Measurements from ENCODE around the gene DOLK.

Gene DOLK

DNA sequence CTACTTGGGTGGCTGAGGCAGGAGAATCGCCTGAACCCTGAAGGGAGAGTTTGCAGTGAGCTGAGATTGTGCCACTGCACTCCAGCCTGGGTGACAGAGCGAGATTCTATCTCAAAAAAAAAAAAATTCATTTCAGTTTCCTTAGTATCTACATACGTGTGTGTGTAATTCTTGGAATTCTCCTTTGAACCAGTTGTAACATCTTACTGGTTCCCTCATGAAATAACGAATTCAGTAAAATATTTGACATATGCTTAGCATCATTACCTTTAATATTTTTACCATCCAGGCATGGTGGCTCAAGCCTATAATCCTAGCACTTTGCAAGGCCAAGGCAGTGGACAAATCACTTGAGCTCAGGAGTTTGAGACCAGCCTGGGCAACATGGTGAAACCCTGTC lies 17.8 kb downstream of the DOLK start:
- DNase-seq, result no peak

GRCh38 chr9:128928624-128929023 lies 18.8 kb downstream of the DOLK start:
- DNase-seq, result no peak

GRCh38 chr9:128927731-128928411 lies 19.5 kb downstream of the DOLK start:
- peak; percentile 35 for DNase-seq

DNA sequence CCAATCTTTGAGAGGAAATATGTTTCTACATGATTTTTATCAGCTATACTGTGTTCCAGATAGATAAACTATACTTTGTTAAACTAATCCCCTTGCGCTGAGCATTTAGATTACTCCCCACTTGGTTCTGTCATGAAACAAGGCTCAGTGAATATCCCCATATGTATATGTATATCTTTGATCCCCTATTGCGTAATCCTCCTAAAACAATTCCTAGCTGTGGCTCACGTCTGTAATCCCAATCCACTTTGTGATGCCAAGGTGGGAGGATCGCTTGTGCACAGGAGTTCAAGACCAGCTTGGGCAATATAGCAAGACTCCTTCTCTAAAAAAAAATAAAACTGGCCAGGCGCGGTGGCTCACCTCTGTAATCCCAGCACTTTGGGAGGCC lies 23.9 kb downstream of the DOLK start:
- no peak for DNase-seq

- DNase-seq, result peak; percentile 59
These were observed 25.3 kb downstream of the DOLK start for GRCh38 chr9:128921881-128922763.

GRCh38 chr9:128920381-128921058 lies 26.9 kb downstream of the DOLK start, which contains the start of gene PHYHD1:
Gene PHYHD1 (plus strand): TSS chr9:128920982. CDS start chr9:128922324, 1,342 bp downstream.
- DNase-seq, result peak; percentile 90

GRCh38 chr9:128919402-128920089 lies 27.9 kb downstream of the DOLK start:
- DNase-seq, result no peak

- no peak for DNase-seq
These were observed 28.5 kb downstream of the DOLK start for GRCh38 chr9:128918921-128919320.

DNA sequence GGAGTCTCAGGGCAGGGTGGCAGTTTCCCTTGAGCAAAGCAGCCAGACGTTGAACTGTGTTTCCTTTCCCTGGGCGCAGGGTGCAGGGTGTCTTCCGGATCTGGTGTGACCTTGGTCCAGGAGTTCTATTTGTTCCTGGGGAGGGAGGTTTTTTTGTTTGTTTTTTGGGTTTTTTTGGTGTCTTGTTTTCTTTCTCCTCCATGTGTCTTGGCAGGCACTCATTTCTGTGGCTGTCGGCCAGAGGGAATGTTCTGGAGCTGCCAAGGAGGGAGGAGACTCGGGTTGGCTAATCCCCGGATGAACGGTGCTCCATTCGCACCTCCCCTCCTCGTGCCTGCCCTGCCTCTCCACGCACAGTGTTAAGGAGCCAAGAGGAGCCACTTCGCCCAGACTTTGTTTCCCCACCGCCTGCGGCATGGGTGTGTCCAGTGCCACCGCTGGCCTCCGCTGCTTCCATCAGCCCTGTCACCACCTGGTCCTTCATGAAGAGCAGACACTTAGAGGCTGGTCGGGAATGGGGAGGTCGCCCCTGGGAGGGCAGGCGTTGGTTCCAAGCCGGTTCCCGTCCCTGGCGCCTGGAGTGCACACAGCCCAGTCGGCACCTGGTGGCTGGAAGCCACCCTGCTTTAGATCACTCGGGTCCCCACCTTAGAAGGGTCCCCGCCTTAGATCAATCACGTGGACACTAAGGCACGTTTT lies 30.1 kb downstream of the DOLK start:
- peak; percentile 39 for DNase-seq

DNA sequence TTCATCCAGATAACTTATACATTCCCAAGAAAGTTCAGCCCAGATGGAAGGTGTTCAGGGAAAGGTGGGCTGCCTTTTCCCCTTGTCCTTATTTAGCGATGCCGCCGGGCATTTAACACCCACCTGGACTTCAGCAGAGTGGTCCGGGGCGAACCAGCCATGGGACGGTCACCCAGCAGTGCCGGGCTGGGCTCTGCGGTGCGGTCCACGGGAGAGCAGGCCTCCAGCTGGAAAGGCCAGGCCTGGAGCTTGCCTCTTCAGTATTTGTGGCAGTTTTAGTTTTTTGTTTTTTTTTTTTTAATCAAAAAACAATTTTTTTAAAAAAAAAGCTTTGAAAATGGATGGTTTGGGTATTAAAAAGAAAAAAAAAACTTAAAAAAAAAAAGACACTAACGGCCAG lies 30.7 kb downstream of the DOLK start:
- no peak for DNase-seq

- DNase-seq, result no peak
These were observed 31.2 kb downstream of the DOLK start for GRCh38 chr9:128916204-128916603.

- DNase-seq, result no peak
These were observed 33.2 kb downstream of the DOLK start for GRCh38 chr9:128913995-128914772.

DNA sequence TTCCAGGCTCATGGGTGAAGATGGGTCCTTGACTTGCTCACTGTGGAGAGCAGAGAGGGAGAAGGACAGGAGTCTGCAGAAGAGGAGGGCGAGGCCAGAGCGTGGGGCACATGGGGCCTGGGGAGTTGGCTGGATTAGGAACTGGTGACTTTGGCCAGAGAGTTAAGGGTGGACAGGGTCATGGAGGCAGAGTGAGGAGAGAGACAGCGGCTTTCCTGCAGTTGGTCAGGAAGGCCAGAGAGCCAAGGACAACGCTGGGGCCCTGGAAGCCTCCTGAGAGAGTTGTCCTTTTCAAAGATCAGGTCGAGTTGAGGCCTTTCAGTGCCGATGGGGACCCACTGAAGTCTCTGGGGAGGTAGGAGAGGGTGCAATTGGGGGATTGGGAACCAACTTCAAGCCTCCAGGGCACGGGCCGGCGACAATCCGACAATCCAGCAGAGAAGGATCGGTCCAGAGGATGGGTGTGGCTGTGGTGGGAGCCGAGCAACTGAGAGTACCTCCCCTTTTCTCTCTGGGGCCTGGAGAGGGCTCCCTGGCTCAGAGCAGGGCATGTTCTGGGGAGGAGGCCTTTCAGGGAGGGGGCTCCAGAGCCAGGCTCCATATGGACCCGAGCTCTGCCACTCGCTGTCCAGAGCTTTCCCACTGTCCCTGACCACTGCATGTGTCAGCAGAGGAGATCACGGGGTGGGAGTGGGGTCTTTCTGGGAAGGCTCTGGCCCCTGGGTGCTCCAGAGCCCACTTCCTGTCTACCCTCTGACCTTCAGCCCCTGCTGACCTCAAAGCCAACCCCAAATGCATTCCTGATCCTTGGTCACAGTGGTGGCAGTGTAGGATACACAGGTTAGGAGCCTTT lies 34.1 kb downstream of the DOLK start:
- DNase-seq, result no peak

- DNase-seq, result peak; percentile 88
These were observed 35.0 kb downstream of the DOLK start for GRCh38 chr9:128912270-128912853.

DNA sequence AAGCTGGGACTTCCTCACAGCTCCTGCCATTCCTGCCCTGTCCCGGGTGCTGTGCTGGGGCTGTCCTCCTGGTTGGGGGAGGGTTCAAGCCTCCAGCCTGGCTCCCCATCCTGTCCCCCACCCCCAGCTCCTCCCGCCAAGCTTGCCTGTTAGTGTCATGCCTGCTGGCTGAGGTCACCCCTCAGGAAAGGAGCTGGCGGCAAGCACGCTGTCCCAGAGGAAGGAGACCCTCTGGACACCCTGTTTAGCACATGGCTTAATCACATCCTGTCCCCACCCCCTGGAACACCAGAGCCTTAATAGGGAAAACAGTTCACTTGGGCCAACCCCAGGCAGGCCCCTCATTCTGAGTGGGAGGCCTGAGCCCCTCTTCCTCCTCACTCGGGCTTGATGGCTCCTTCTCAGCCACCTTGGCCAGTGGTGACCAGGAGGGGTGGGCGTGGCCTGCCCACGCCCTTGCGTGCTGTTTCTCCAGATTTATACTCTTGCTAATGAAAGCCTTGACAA lies 35.8 kb downstream of the DOLK start:
- DNase-seq, result peak; percentile 71

DNA sequence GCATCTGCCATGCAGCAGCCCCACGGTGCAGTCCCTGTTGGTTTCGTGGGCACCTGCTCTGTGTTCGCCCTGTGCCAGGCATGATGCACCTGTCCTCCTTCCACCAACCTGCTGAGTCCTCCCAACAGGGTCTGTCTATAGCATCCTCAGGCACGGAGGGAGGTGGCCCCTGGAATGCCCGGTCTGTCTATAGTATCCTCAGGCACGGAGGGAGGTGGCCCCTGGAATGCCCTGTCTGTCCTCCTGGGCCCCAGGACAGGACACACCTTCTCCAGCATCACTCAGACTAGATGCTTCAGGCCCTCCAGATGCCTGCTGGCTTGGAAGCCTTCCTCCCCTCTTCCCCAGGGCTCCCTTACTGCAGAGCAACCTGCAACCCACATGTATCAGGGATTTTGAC lies 36.5 kb downstream of the DOLK start:
- no peak for DNase-seq

GRCh38 chr9:128909859-128910258 lies 37.5 kb downstream of the DOLK start:
- no peak for DNase-seq

- DNase-seq, result no peak
These were observed 39.0 kb downstream of the DOLK start for GRCh38 chr9:128908372-128908771.

GRCh38 chr9:128906741-128907140 lies 40.7 kb downstream of the DOLK start:
- DNase-seq, result no peak

DNA sequence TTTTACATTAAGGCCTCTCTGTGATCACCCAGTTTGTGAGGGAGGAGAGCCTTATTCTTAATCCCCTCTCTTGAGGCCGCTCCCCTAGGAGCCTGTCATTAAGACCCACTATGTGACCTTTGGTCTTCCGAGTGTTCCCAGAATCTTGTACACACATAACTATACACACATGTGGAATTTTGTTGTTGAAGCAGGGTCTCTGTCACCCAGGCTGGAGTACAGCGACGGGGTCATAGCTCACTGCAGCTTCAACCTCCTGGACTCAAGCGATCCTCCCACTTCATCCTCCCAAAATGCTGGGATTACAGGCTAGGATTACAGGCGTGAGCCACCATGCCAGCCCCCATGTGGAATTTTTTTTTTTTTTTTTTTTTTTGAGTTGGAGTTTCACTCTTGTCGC lies 41.4 kb downstream of the DOLK start:
- DNase-seq, result no peak
